Esophagus muscularis mucosa (tissue), 4 donors: Measurements from ENCODE around the gene HSPB1. TPM values are rescaled to one million over a fixed set of nuclear protein-coding genes. Genes with fewer than 3 reads are reported as not detected.
"Not testable (repeated sequence)": the region's sequence is repeated elsewhere in the genome, so short reads cannot be mapped to it uniquely, and the experiment has no call there.

Experiments
- DNase-seq: peaks from one replicate; pipeline ENCODE4 v3.0.0-alpha.2; 2017; ENCODE audit errors: extremely low spot score
- H3K27ac ChIP-seq, 4 donors: fragments of 200-600 bp; sonication (generic); replicated peaks in 1 of 4; 1 replicate in 3 of 4; 2 replicates in 1 of 4; pipeline ENCODE4 v1.5.1; 2016 to 2019; ENCODE audit warnings: mild to moderate bottlenecking in 1 of 4
- H3K27me3 ChIP-seq, 4 donors: fragments of 200-600 bp; sonication (generic); one replicate each; pipeline versions ENCODE4 v1.5.1 to v1.6.0; 2016 to 2019
- H3K36me3 ChIP-seq, 4 donors: fragments of 200-600 bp; sonication (generic); one replicate each; pipeline ENCODE4 v1.5.1; 2016 to 2019
- H3K4me1 ChIP-seq, 4 donors: fragments of 200-600 bp; sonication (generic); one replicate each; pipeline ENCODE4 v1.5.1; 2016 to 2019
- H3K4me3 ChIP-seq, 4 donors: fragments of 200-600 bp; sonication (generic); 1 replicate in 2 of 4; 2 replicates in 2 of 4; pipeline ENCODE4 v1.5.1; 2016 to 2019; ENCODE audit warnings: mild to moderate bottlenecking in 4 of 4, moderate library complexity in 1 of 4
- H3K9me3 ChIP-seq, 4 donors: fragments of 200-600 bp; sonication (generic); 1 replicate in 3 of 4; 2 replicates in 1 of 4; pipeline ENCODE4 v1.5.1; 2016 to 2019
- CTCF ChIP-seq, 3 experiments: fragments of 200-600 bp in 2 of 3; fragments of 450-650 bp in 1 of 3; sonication (generic) in 2 of 3; IDR thresholded peaks; one replicate each; pipeline ENCODE4 v1.5.1; 2017 to 2019; ENCODE audit warnings: antibody characterized with exemption in 3 of 3, mild to moderate bottlenecking in 2 of 3, moderate library complexity in 1 of 3
- EP300 ChIP-seq: sonication (generic); formaldehyde crosslinking; IDR thresholded peaks from one replicate; pipeline ENCODE4 v1.6.1; 2017; ENCODE audit warnings: antibody characterized with exemption
- POLR2A ChIP-seq: fragments of 450-650 bp; IDR thresholded peaks from one replicate; pipeline ENCODE4 v1.6.1; 2017; ENCODE audit warnings: antibody characterized with exemption, moderate library complexity, mild to moderate bottlenecking, low read depth
- POLR2AphosphoS5 ChIP-seq, 2 donors: sonication (generic); formaldehyde crosslinking; IDR thresholded peaks; one replicate each; pipeline ENCODE4 v1.6.1; 2017; ENCODE audit warnings: antibody characterized with exemption in 2 of 2
- WGBS: methylation state at CpG from one replicate; pipeline ENCODE4 v1.1.5; 2018; 5-methylcytosine and 5-hydroxymethylcytosine counted together
- intact Hi-C: fragments of 100-400 bp; cut with DNase I; formaldehyde crosslinking; loops from one replicate; pipeline ENCODE4 v1.15.1; 2023
- total RNA-seq, 4 donors: library from RNA; depleted of rRNA; stranded (reverse); fragments of >200 nt; gene quantifications; one replicate each; pipeline versions ENCODE4 v1.1.0 to v1.2.1, GENCODE V29; 2016

Gene HSPB1
- total RNA-seq, 4 donors from 2014 or later, result 927 to 2,513 (median 1,694) TPM

- H3K27ac ChIP-seq, result peak overlapping the region; percentile 93 to 100 (median 99)
- peak; percentile 96 to 99 (median 97) for TF ChIP-seq CTCF (IDR thresholded peaks at IDR 0.05)
- TF ChIP-seq EP300, result no peak
- TF ChIP-seq POLR2A, result no peak
- peak; percentile 79 to 90 for TF ChIP-seq POLR2AphosphoS5 (IDR thresholded peaks at IDR 0.05)
- no peaks in the 10 kb centered on the region for H3K36me3 ChIP-seq
- peaks cover 48 to 57% (median 57%) of the 10 kb centered on the region in 4 donors for H3K4me1 ChIP-seq
- H3K27me3 ChIP-seq, result no peaks in the 10 kb centered on the region
- DNase-seq, result peak; percentile 99
- peak overlapping the region; percentile 43 to 57 (median 46) for H3K4me3 ChIP-seq
- no peaks in the 10 kb centered on the region for H3K9me3 ChIP-seq
- WGBS, result 15% methylated on average over 28 of the region's 30 CpGs
- intact Hi-C loops, result loop anchor here (1.0 kb wide), 1 partner anchor 23 kb away; no protein-coding TSS in a partner anchor
These were observed 10.9 kb upstream of the HSPB1 start for GRCh38 chr7:76291351-76292212.

DNA sequence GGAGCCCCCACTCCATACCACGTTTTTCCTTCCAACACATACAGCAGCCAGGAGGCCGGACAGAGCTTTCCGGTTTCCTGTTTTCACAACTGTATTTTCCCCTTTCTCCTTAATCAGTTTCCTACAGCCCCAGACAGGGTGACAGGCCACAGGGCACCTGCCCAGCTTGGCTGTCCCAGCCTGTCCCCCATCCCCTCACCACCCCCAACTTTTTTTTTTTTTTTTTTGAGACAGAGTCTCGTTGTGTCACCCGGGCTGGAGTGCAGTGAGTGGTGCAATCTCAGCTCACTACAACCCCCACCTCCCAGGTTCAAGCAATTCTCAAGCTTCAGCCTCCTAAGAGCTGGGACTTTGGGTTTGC lies 10.3 kb upstream of the HSPB1 start:
- Histone ChIP-seq H3K9me3 (no peaks in the 10 kb centered on the region), H3K4me3 (peak overlapping the region; percentile 43 to 57 (median 46)), H3K36me3 (no peaks in the 10 kb centered on the region), H3K27ac (peak overlapping the region; percentile 93 to 100 (median 99)), H3K27me3 (no peaks in the 10 kb centered on the region), H3K4me1 (peaks cover 54 to 63% (median 63%) of the 10 kb centered on the region in 4 donors)
- 4% methylated on average over 5 of the region's 5 CpGs for WGBS
- no peak for TF ChIP-seq EP300
- TF ChIP-seq POLR2AphosphoS5 (IDR thresholded peaks at IDR 0.05), result no peak
- no peak for TF ChIP-seq POLR2A
- TF ChIP-seq CTCF (IDR thresholded peaks at IDR 0.05), result no peak
- intact Hi-C loops, result loop anchor here (1.0 kb wide), 1 partner anchor 22 kb away; no protein-coding TSS in a partner anchor
- no peak for DNase-seq

DNA sequence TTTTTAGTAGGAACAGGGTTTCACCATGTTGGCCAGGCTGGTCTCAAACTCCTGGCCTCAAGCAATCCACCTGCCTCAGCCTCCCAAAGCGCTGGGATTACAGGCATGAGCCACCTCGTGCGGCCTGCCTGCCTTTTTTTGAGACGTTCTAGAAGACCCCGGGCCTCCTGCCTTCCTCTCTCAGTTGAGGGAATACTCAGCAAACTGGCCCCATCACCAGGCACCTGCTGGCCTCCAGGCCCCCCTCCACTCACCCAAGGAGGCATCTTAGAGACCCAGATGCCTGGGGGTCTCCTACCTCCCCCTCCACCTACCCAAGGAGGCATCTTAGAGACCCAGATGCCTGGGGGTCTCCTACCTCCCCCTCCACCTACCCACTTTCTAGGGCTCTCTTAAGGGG lies 9.6 kb upstream of the HSPB1 start:
- Histone ChIP-seq H3K4me1 (peaks cover 58 to 70% (median 70%) of the 10 kb centered on the region in 4 donors), H3K27ac (peak overlapping the region; percentile 93 to 100 (median 99))
- H3K36me3 ChIP-seq, H3K27me3 ChIP-seq, DNase-seq, H3K9me3 ChIP-seq, H3K4me3 ChIP-seq: not testable (repeated sequence)
- WGBS, result 80% methylated on average over 5 of the region's 5 CpGs
- intact Hi-C loops, result loop anchor here (1.0 kb wide), 1 partner anchor 21 kb away; no protein-coding TSS in a partner anchor

GRCh38 chr7:76293407-76293901 lies 9.0 kb upstream of the HSPB1 start:
- Histone ChIP-seq H3K4me3 (peak overlapping the region in 1 of 4 donors; percentile 46), H3K9me3 (no peaks in the 10 kb centered on the region), H3K4me1 (peaks cover 58 to 73% (median 70%) of the 10 kb centered on the region in 4 donors), H3K27ac (peak overlapping the region; percentile 93 to 100 (median 99)), H3K27me3 (no peaks in the 10 kb centered on the region), H3K36me3 (no peaks in the 10 kb centered on the region)
- intact Hi-C loops, result no loop called here
- no peak for TF ChIP-seq CTCF (IDR thresholded peaks at IDR 0.05)
- TF ChIP-seq POLR2AphosphoS5 (IDR thresholded peaks at IDR 0.05), result peak; percentile 65
- DNase-seq, result no peak
- WGBS, result 76% methylated on average over 8 of the region's 8 CpGs

- DNase-seq, result peak; percentile 98
- 14% methylated on average over 11 of the region's 20 CpGs for WGBS
- intact Hi-C loops, result no loop called here
- TF ChIP-seq CTCF (IDR thresholded peaks at IDR 0.05) (no peak), EP300 (peak; percentile 37), POLR2AphosphoS5 (IDR thresholded peaks at IDR 0.05) (peak; percentile 83 to 99), POLR2A (peak; percentile 21)
- Histone ChIP-seq H3K36me3 (no peaks in the 10 kb centered on the region), H3K4me3 (peak overlapping the region; percentile 46 to 53 (median 49)), H3K27ac (peak overlapping the region; percentile 93 to 100 (median 99)), H3K27me3 (no peaks in the 10 kb centered on the region), H3K4me1 (peaks cover 58 to 73% (median 70%) of the 10 kb centered on the region in 4 donors), H3K9me3 (no peaks in the 10 kb centered on the region)
These were observed 8.0 kb upstream of the HSPB1 start for GRCh38 chr7:76294344-76295024.
